GM12878 (cell line): Measurements from ENCODE around the gene GPR61. TPM values are rescaled to one million over a fixed set of nuclear protein-coding genes. Genes with fewer than 3 reads are reported as not detected.

ENCODE experiments used
- ATAC-seq: fragments of 200-7000 bp; cut with Tn5 transposase; 3 replicates; pipeline ENCODE4 v1.9.1; 2020; ENCODE audit warnings: mild to moderate bottlenecking, moderate library complexity
- BruUV-seq: library from RNA; stranded (reverse); fragments of 400-500 nt; replicated peaks from 2 replicates; lab custom pipeline; 2021; lab: Mats Ljungman, UMichigan
- CTCF ChIA-PET: fragments of 300-600 bp; sonication (Branson Sonifier 250); formaldehyde crosslinking; extraction: SDS; loops from one replicate; lab custom pipeline; 2021; ENCODE audit warnings: inconsistent platforms; lab: Yijun Ruan, JAX
- POLR2A ChIA-PET: fragments of 350-600 bp; formaldehyde crosslinking; extraction: SDS; loops from one replicate; lab custom pipeline; 2021; ENCODE audit warnings: inconsistent platforms; lab: Charles Lee
- RAD21 ChIA-PET: fragments of 300-600 bp; sonication (Branson Sonifier 250); formaldehyde crosslinking; loops from one replicate; lab custom pipeline; 2023; ENCODE audit warnings: antibody characterized with exemption; ENCODE audit not compliant: unreplicated experiment; lab: Charles Lee
- SMC1A ChIA-PET: fragments of 300-600 bp; sonication (Branson Sonifier 250); formaldehyde crosslinking; loops from one replicate; lab custom pipeline; 2023; ENCODE audit not compliant: unreplicated experiment, uncharacterized antibody; lab: Charles Lee
- DNase-seq: peaks from one replicate; pipeline ENCODE4 v3.0.0-alpha.2; 2011; ENCODE audit warnings: low read depth, low spot score
- FAIRE-seq: peaks from 3 replicates; lab custom pipeline; 2011; peaks lifted over from hg19 to GRCh38; lab: Jason Lieb, UNC
- H2AFZ ChIP-seq: 2 replicates; pipeline ENCODE4 v1.6.0; 2011; ENCODE audit warnings: low read depth, low read length, control low read depth; ENCODE audit not compliant: control insufficient read depth
- H3K27ac ChIP-seq: 2 replicates; pipeline ENCODE4 v1.5.1; 2011; ENCODE audit warnings: control low read depth; ENCODE audit not compliant: control insufficient read depth, insufficient read depth
- H3K27me3 ChIP-seq, 2 experiments: replicated peaks in 1 of 2; 2 replicates each; pipeline versions ENCODE4 v1.6.0 to v1.6.1; 2011; ENCODE audit warnings: low read length in 1 of 2; ENCODE audit not compliant: control insufficient read depth in 2 of 2, insufficient read depth in 2 of 2
- H3K36me3 ChIP-seq, 2 experiments: 2 replicates each; pipeline ENCODE4 v1.5.1; 2011; ENCODE audit warnings: low read length in 1 of 2; ENCODE audit not compliant: control insufficient read depth in 2 of 2, insufficient read depth in 2 of 2
- H3K4me1 ChIP-seq: 2 replicates; pipeline ENCODE4 v1.6.1; 2011; ENCODE audit warnings: mild to moderate bottlenecking, low read length, moderate library complexity, mixed read lengths; ENCODE audit not compliant: control insufficient read depth, insufficient read depth
- H3K4me2 ChIP-seq: 2 replicates; pipeline ENCODE4 v1.6.0; 2011; ENCODE audit warnings: control low read depth; ENCODE audit not compliant: control insufficient read depth, insufficient read depth
- H3K4me3 ChIP-seq: fragments of 200-600 bp; sonication (generic); 2 replicates; pipeline ENCODE4 v1.5.1; 2016
- H3K79me2 ChIP-seq: 2 replicates; pipeline ENCODE4 v1.6.0; 2011; ENCODE audit warnings: low read length; ENCODE audit not compliant: control insufficient read depth, insufficient read depth
- H3K9ac ChIP-seq: 2 replicates; pipeline ENCODE4 v1.8.0; 2011; ENCODE audit warnings: low read length, control low read depth, mixed read lengths; ENCODE audit not compliant: control insufficient read depth, insufficient read depth
- H3K9me3 ChIP-seq: replicated peaks from 3 replicates; pipeline ENCODE4 v1.5.1; 2011; ENCODE audit warnings: mild to moderate bottlenecking, low read length; ENCODE audit not compliant: control insufficient read depth, insufficient read depth
- H4K20me1 ChIP-seq: 2 replicates; pipeline ENCODE4 v1.6.0; 2011; ENCODE audit not compliant: control insufficient read depth, insufficient read depth
- BCLAF1 ChIP-seq: fragments of 450-650 bp; IDR thresholded peaks from 2 replicates; pipeline ENCODE4 v1.6.1; 2017; ENCODE audit warnings: antibody characterized with exemption, mild to moderate bottlenecking, moderate library complexity
- BRCA1 ChIP-seq: IDR thresholded peaks from 2 replicates; pipeline ENCODE4 v1.6.1; 2011; ENCODE audit warnings: low read depth, low read length, improper control_type of control experiment
- CEBPB ChIP-seq, 2 experiments: fragments of 150-350 bp in 1 of 2; IDR thresholded peaks; 2 replicates each; pipeline ENCODE4 v1.6.1; 2012 to 2014; ENCODE audit warnings: low read depth in 2 of 2, low read length in 2 of 2, borderline replicate concordance in 1 of 2, inconsistent platforms in 1 of 2
- CEBPZ ChIP-seq: fragments of 150-350 bp; IDR thresholded peaks from 2 replicates; pipeline ENCODE4 v1.6.1; 2016; ENCODE audit warnings: low read depth, low read length
- CHD1 ChIP-seq: IDR thresholded peaks from 2 replicates; pipeline ENCODE4 v1.6.1; 2012; ENCODE audit warnings: low read depth, low read length, improper control_type of control experiment
- EED ChIP-seq: sonication (generic); IDR thresholded peaks from 2 replicates; pipeline ENCODE4 v1.6.1; 2016; ENCODE audit warnings: antibody characterized with exemption, low read depth
- IRF5 ChIP-seq: fragments of 450-650 bp; IDR thresholded peaks from 2 replicates; pipeline ENCODE4 v1.6.1; 2017; ENCODE audit warnings: borderline replicate concordance
- MEF2A ChIP-seq: IDR thresholded peaks from 2 replicates; pipeline ENCODE4 v1.6.1; 2011; ENCODE audit warnings: low read depth, mild to moderate bottlenecking, low read length, moderate library complexity; ENCODE audit not compliant: insufficient read depth
- MLLT1 ChIP-seq: fragments of 450-650 bp; IDR thresholded peaks from 2 replicates; pipeline ENCODE4 v1.6.1; 2016; ENCODE audit warnings: mild to moderate bottlenecking
- NR2F1 ChIP-seq: fragments of 450-650 bp; conservative IDR thresholded peaks from 2 replicates; pipeline ENCODE4 v1.6.1; 2017; ENCODE audit warnings: mild to moderate bottlenecking
- NRF1 ChIP-seq: conservative IDR thresholded peaks from 2 replicates; pipeline ENCODE4 v1.6.1; 2011; ENCODE audit warnings: mild to moderate bottlenecking, low read depth, low read length, improper control_type of control experiment
- POLR2A ChIP-seq: IDR thresholded peaks from 2 replicates; pipeline ENCODE4 v1.6.1; 2011; ENCODE audit warnings: low read depth, mild to moderate bottlenecking, low read length
- POLR2AphosphoS5 ChIP-seq: IDR thresholded peaks from 2 replicates; pipeline ENCODE4 v1.6.1; 2011; ENCODE audit warnings: mild to moderate bottlenecking, low read length, inconsistent platforms
- RB1 ChIP-seq: fragments of 450-650 bp; formaldehyde crosslinking; IDR thresholded peaks from 2 replicates; pipeline ENCODE4 v1.6.1; 2017; ENCODE audit warnings: mild to moderate bottlenecking, borderline replicate concordance
- WGBS: methylation state at CpG from one replicate; pipeline ENCODE4 v1.1.6; 2016; ENCODE audit warnings: low lambda C conversion rate; ENCODE audit not compliant: insufficient replicate concordance, insufficient coverage; ENCODE audit errors: missing lambda C conversion rate; 5-methylcytosine and 5-hydroxymethylcytosine counted together
- in situ Hi-C: fragments of 300-500 bp; cut with MboI; formaldehyde crosslinking; loops from 9 replicates; pipeline ENCODE4 v1.14.3; 2018; ENCODE audit warnings: mixed read lengths
- intact Hi-C: fragments of 100-400 bp; cut with micrococcal nuclease; formaldehyde crosslinking; loops from one replicate; pipeline ENCODE4 v1.14.2; 2022; ENCODE audit not compliant: unreplicated experiment
- polyA plus RNA-seq, 11 experiments: library from polyadenylated mRNA; depleted of rRNA in 4 of 11; unstranded in 6 of 11; stranded (reverse) in 5 of 11; fragments of >200 nt; fragmentation: Nextera tagmentation in 4 of 11; fragmentation: Illumina TruSeq in 1 of 11; extraction: Ambion mirVana in 4 of 11; extraction: Trizol in 1 of 11; gene quantifications; 1 replicate in 1 of 11; 2 replicates in 10 of 11; pipeline versions ENCODE4 v1.2.1 to v1.2.3, GENCODE V29; 2011 to 2016; ENCODE audit warnings: inconsistent platforms in 2 of 11, missing spikeins in 2 of 11, low read depth in 1 of 11
- total RNA-seq, 4 experiments: library from RNA; depleted of rRNA in 3 of 4; stranded (reverse); fragments of >200 nt in 3 of 4; fragmentation: Illumina TruSeq in 1 of 4; extraction: Trizol in 1 of 4; gene quantifications; 2 replicates each; pipeline versions ENCODE4 v1.2.1 to v1.2.3, GENCODE V29; 2013 to 2021

Gene GPR61
- total and polyA plus RNA-seq, 10 of the 15 experiments (the other 5 are each of a cell fraction or from before 2014, with no cell fraction given): 0.19 to 1.1 (median 0.35) TPM; not detected in 2

GRCh38 chr1:109528712-109529111, 11.0 kb upstream of the GPR61 start:
- FAIRE-seq (no peak), DNase-seq (no peak), ATAC-seq (no peak)
- Histone ChIP-seq H3K4me1 (peaks cover 24% of the 10 kb centered on the region), H3K4me2 (no peak overlapping the region), H4K20me1 (no peaks in the 10 kb centered on the region), H3K79me2 (no peaks in the 10 kb centered on the region), H2AFZ (no peak overlapping the region), H3K27ac (no peak overlapping the region), H3K36me3 (no peaks in the 10 kb centered on the region), H3K9ac (no peak overlapping the region), H3K27me3 (no peaks in the 10 kb centered on the region), H3K9me3 (no peaks in the 10 kb centered on the region), H3K4me3 (no peak overlapping the region)
- in situ Hi-C loops: no loop called here
- BruUV-seq: no TSS peak
- TF ChIP-seq EED (no peak), BRCA1 (no peak), CEBPB (IDR thresholded peaks at IDR 0.05; ENCODE audit: borderline replicate concordance in 1 of 2, low read depth in 2 of 2, low read length in 2 of 2) (no peak), IRF5 (no peak), CEBPZ (no peak), MEF2A (no peak), NRF1 (no peak), POLR2A (no peak), BCLAF1 (no peak), NR2F1 (no peak), POLR2AphosphoS5 (no peak), MLLT1 (no peak), CHD1 (no peak), RB1 (no peak)
- POLR2A ChIA-PET: interaction anchor here (0.7 to 2.0 kb wide), 4 partner anchors 30 to 274 kb away, joined by 3 to 10 read pairs (median 6); partner anchors contain the start of genes ATXN7L2 and CYB561D1
- SMC1A ChIA-PET: interaction anchor here (0.9 to 12.8 kb wide), 7 partner anchors 10 to 103 kb away, joined by 3 to 431 read pairs (median 10); partner anchors contain the start of genes AMIGO1, ATXN7L2, CYB561D1 and GPR61
- intact Hi-C loops: no loop called here
- RAD21 ChIA-PET: interaction anchor here (1.1 to 10.3 kb wide), 7 partner anchors 19 to 265 kb away, joined by 3 to 422 read pairs (median 6); partner anchors contain the start of genes AMIGO1, ATXN7L2 and CYB561D1
- CTCF ChIA-PET: interaction anchor here (0.8 to 21.3 kb wide), 8 partner anchors 18 to 456 kb away, joined by 3 to 1280 read pairs (median 6); partner anchors contain the start of genes AHCYL1, AMIGO1, ATXN7L2 and CYB561D1
- 93% methylated on average over 3 of the region's 3 CpGs for WGBS
